HG03565 (cell line): ENCODE measurements around the gene MAP1LC3B.
"Not testable (repeated sequence)": the region's sequence is repeated elsewhere in the genome, so short reads cannot be mapped to it uniquely, and the experiment has no call there.

Source experiments
- ATAC-seq: cut with Tn5 transposase; IDR thresholded peaks from one replicate; pipeline ENCODE4 v1.9.1; 2021; ENCODE audit warnings: mild to moderate bottlenecking, moderate library complexity; ENCODE audit not compliant: unreplicated experiment

The MAP1LC3B gene

GRCh38 chr16:87380403-87380802 is 11.7 kb upstream of the MAP1LC3B start:
- no peak for ATAC-seq

GRCh38 chr16:87380881-87381280 is 11.3 kb upstream of the MAP1LC3B start:
- ATAC-seq, result no peak

- no peak for ATAC-seq
These were observed 9.9 kb upstream of the MAP1LC3B start for GRCh38 chr16:87382023-87382785.

- peak; percentile 34 for ATAC-seq
These were observed 8.5 kb upstream of the MAP1LC3B start, which contains the start of gene FBXO31 for GRCh38 chr16:87383505-87384161. TSS of gene FBXO31 (minus strand) at chr16:87383776. CDS start at chr16:87383744, 32 bp downstream.

GRCh38 chr16:87384162-87384874 is 7.8 kb upstream of the MAP1LC3B start:
- ATAC-seq, result no peak

- not testable (repeated sequence) for ATAC-seq
These were observed 7.3 kb upstream of the MAP1LC3B start for GRCh38 chr16:87384875-87385167.

GRCh38 chr16:87387942-87388817 is 4.0 kb upstream of the MAP1LC3B start:
- ATAC-seq, result peak; percentile 40

- ATAC-seq, result no peak
These were observed 3.4 kb upstream of the MAP1LC3B start for GRCh38 chr16:87388818-87389134.

- no peak for ATAC-seq
These were observed 2.9 kb upstream of the MAP1LC3B start for GRCh38 chr16:87389245-87389644.

- ATAC-seq, result not testable (repeated sequence)
These were observed 2.2 kb upstream of the MAP1LC3B start for GRCh38 chr16:87389914-87390313.

- no peak for ATAC-seq
These were observed 1.4 kb upstream of the MAP1LC3B start for GRCh38 chr16:87390641-87391323.

GRCh38 chr16:87391324-87391949 is 699 bp upstream of the MAP1LC3B start:
- ATAC-seq, result peak; percentile 2

- ATAC-seq, result no peak
These were observed 914 bp downstream of the MAP1LC3B start for GRCh38 chr16:87392821-87393679.

- no peak for ATAC-seq
These were observed 1.5 kb downstream of the MAP1LC3B start for GRCh38 chr16:87393680-87394055.

GRCh38 chr16:87395181-87395842 is 3.2 kb downstream of the MAP1LC3B start:
- ATAC-seq, result no peak

GRCh38 chr16:87404764-87405625 is 12.9 kb downstream of the MAP1LC3B start:
- no peak for ATAC-seq

- no peak for ATAC-seq
These were observed 14.5 kb downstream of the MAP1LC3B start for GRCh38 chr16:87406495-87407088.
